HepG2 (cell line): ENCODE data around the gene ITGA7. TPM values are rescaled to one million over a fixed set of nuclear protein-coding genes. Genes with fewer than 3 reads are reported as not detected.

Experiments used
- AKNA ChIP-seq: sonication (generic); formaldehyde crosslinking; IDR thresholded peaks from 2 replicates; pipeline ENCODE4 v1.4.0; 2020; ENCODE audit warnings: missing genetic modification reagents, borderline replicate concordance
- ATF1 ChIP-seq: IDR thresholded peaks from 2 replicates; pipeline ENCODE4 v1.6.1; 2016; ENCODE audit warnings: mild to moderate bottlenecking, control low read depth
- CENPBD1 ChIP-seq: sonication (generic); formaldehyde crosslinking; IDR thresholded peaks from 2 replicates; pipeline ENCODE4 v1.8.0; 2022; ENCODE audit warnings: missing genetic modification reagents, low read depth, mild to moderate bottlenecking, borderline replicate concordance
- CHD4 ChIP-seq: fragments of 200-600 bp; sonication (generic); IDR thresholded peaks from 2 replicates; pipeline ENCODE4 v1.7.0; 2017; ENCODE audit warnings: mild to moderate bottlenecking, low read length, borderline replicate concordance
- GPBP1L1 ChIP-seq: sonication (generic); formaldehyde crosslinking; IDR thresholded peaks from 2 replicates; pipeline ENCODE4 v1.5.0; 2020; ENCODE audit warnings: mild to moderate bottlenecking, missing genetic modification reagents
- GTF3A ChIP-seq: sonication (generic); formaldehyde crosslinking; conservative IDR thresholded peaks from 2 replicates; pipeline ENCODE4 v1.4.0; 2020; ENCODE audit warnings: mild to moderate bottlenecking, missing genetic modification reagents
- ISL2 ChIP-seq: sonication (generic); formaldehyde crosslinking; IDR thresholded peaks from 2 replicates; pipeline ENCODE4 v1.5.0; 2020; ENCODE audit warnings: missing genetic modification reagents
- MAFG ChIP-seq: sonication (generic); formaldehyde crosslinking; IDR thresholded peaks from 2 replicates; pipeline ENCODE4 v1.5.1; 2020; ENCODE audit warnings: mild to moderate bottlenecking, missing genetic modification reagents
- NRL ChIP-seq: sonication (generic); formaldehyde crosslinking; IDR thresholded peaks from 2 replicates; pipeline ENCODE4 v1.5.0; 2020; ENCODE audit warnings: missing genetic modification reagents, mild to moderate bottlenecking, moderate library complexity, borderline replicate concordance
- SALL1 ChIP-seq: sonication (generic); formaldehyde crosslinking; IDR thresholded peaks from 2 replicates; pipeline ENCODE4 v1.8.0; 2022; ENCODE audit warnings: mild to moderate bottlenecking, missing genetic modification reagents
- SCMH1 ChIP-seq: sonication (generic); formaldehyde crosslinking; IDR thresholded peaks from 2 replicates; pipeline ENCODE4 v1.9.0; 2021; ENCODE audit warnings: missing genetic modification reagents, mild to moderate bottlenecking, borderline replicate concordance
- SMAD9 ChIP-seq: sonication (generic); formaldehyde crosslinking; IDR thresholded peaks from 2 replicates; pipeline ENCODE4 v1.5.1; 2020; ENCODE audit warnings: mild to moderate bottlenecking, missing genetic modification reagents
- SRY ChIP-seq: sonication (generic); formaldehyde crosslinking; IDR thresholded peaks from 2 replicates; pipeline ENCODE4 v1.8.0; 2022; ENCODE audit warnings: mild to moderate bottlenecking, missing genetic modification reagents
- SYNCRIP ChIP-seq: fragments of 200-400 bp; formaldehyde crosslinking; IDR thresholded peaks from 2 replicates; pipeline ENCODE4 v1.6.1; 2018; ENCODE audit warnings: mild to moderate bottlenecking, low read depth, low read length; ENCODE audit not compliant: insufficient read depth
- THAP8 ChIP-seq: sonication (generic); formaldehyde crosslinking; IDR thresholded peaks from 2 replicates; pipeline ENCODE4 v1.5.1; 2020; ENCODE audit warnings: missing genetic modification reagents, mild to moderate bottlenecking, borderline replicate concordance
- XBP1 ChIP-seq: sonication (generic); formaldehyde crosslinking; IDR thresholded peaks from 2 replicates; pipeline ENCODE4 v1.5.0; 2020; ENCODE audit warnings: missing genetic modification reagents
- ZBTB21 ChIP-seq: sonication (generic); formaldehyde crosslinking; IDR thresholded peaks from 2 replicates; pipeline ENCODE4 v1.4.0; 2020; ENCODE audit warnings: missing genetic modification reagents
- ZNF143 ChIP-seq: sonication (generic); formaldehyde crosslinking; IDR thresholded peaks from 2 replicates; pipeline ENCODE4 v1.4.0; 2020; ENCODE audit warnings: missing genetic modification reagents
- ZNF282 ChIP-seq: fragments of 450-650 bp; IDR thresholded peaks from 2 replicates; pipeline ENCODE4 v1.6.1; 2018; ENCODE audit not compliant: partially characterized antibody
- ZNF550 ChIP-seq: sonication (generic); formaldehyde crosslinking; IDR thresholded peaks from 2 replicates; pipeline ENCODE4 v1.4.0; 2020; ENCODE audit warnings: mild to moderate bottlenecking, missing genetic modification reagents, borderline replicate concordance
- ZNF557 ChIP-seq: sonication (generic); formaldehyde crosslinking; IDR thresholded peaks from 2 replicates; pipeline ENCODE4 v1.4.0; 2020; ENCODE audit warnings: missing genetic modification reagents
- ZNF572 ChIP-seq: sonication (generic); formaldehyde crosslinking; IDR thresholded peaks from 2 replicates; pipeline ENCODE4 v1.5.1; 2020; ENCODE audit warnings: mild to moderate bottlenecking, missing genetic modification reagents
- ZNF616 ChIP-seq: sonication (generic); formaldehyde crosslinking; IDR thresholded peaks from 2 replicates; pipeline ENCODE4 v1.5.0; 2020; ENCODE audit warnings: low read depth, mild to moderate bottlenecking, missing genetic modification reagents
- ZNF629 ChIP-seq: sonication (generic); formaldehyde crosslinking; conservative IDR thresholded peaks from 2 replicates; pipeline ENCODE4 v1.5.0; 2020; ENCODE audit warnings: missing genetic modification reagents
- polyA plus RNA-seq, 8 experiments: library from polyadenylated mRNA; depleted of rRNA in 3 of 8; stranded (reverse) in 7 of 8; unstranded in 1 of 8; fragments of >200 nt; fragmentation: Illumina TruSeq in 4 of 8; extraction: Trizol in 4 of 8; gene quantifications; 2 replicates each; pipeline versions ENCODE4 v1.2.1 to v1.2.3, GENCODE V29; 2011 to 2016; ENCODE audit warnings: low read depth in 4 of 8, missing spikeins in 1 of 8, mixed read lengths in 1 of 8; ENCODE audit not compliant: insufficient read depth in 1 of 8
- total RNA-seq, 5 experiments: library from RNA; depleted of rRNA; stranded (reverse); fragments of >200 nt; fragmentation: Illumina TruSeq; extraction: Trizol; gene quantifications; 2 replicates each; pipeline ENCODE4 v1.2.3, GENCODE V29; 2016; ENCODE audit warnings: low read depth in 1 of 5

The ITGA7 gene
- total and polyA plus RNA-seq, 2 of the 13 experiments (the other 11 are each of a cell fraction or from before 2014, with no cell fraction given): 0.65 to 0.75 TPM

GRCh38 chr12:55736780-55737580 is 29.3 kb upstream of the ITGA7 start (continued):
- TF ChIP-seq SRY (CRISPR knock-in tag) (no peak), ZNF629 (CRISPR knock-in tag) (peak; percentile 61), ZNF143 (CRISPR knock-in tag) (no peak), SALL1 (peak; percentile 51), GPBP1L1 (CRISPR knock-in tag) (no peak), THAP8 (CRISPR knock-in tag) (no peak), SMAD9 (CRISPR knock-in tag) (no peak), ZBTB21 (CRISPR knock-in tag) (no peak), ZNF550 (no peak), SCMH1 (no peak), ZNF282 (no peak), ATF1 (no peak), ZNF572 (0 out of 2 replicates have a peak, but pooled peaks have one; percentile 69), XBP1 (CRISPR knock-in tag) (no peak), ZNF557 (CRISPR knock-in tag) (no peak), GTF3A (CRISPR knock-in tag) (0 out of 2 replicates have a peak, but pooled peaks have one; percentile 29), CENPBD1 (CRISPR knock-in tag) (no peak), CHD4 (no peak), NRL (CRISPR knock-in tag) (no peak), MAFG (peak; percentile 59; the same call in 1 of the 2 replicates), ISL2 (CRISPR knock-in tag) (no peak), SYNCRIP (no peak), AKNA (no peak), ZNF616 (no peak)
